ENCODE data around the gene KLHL40.

KLHL40 gene

DNA sequence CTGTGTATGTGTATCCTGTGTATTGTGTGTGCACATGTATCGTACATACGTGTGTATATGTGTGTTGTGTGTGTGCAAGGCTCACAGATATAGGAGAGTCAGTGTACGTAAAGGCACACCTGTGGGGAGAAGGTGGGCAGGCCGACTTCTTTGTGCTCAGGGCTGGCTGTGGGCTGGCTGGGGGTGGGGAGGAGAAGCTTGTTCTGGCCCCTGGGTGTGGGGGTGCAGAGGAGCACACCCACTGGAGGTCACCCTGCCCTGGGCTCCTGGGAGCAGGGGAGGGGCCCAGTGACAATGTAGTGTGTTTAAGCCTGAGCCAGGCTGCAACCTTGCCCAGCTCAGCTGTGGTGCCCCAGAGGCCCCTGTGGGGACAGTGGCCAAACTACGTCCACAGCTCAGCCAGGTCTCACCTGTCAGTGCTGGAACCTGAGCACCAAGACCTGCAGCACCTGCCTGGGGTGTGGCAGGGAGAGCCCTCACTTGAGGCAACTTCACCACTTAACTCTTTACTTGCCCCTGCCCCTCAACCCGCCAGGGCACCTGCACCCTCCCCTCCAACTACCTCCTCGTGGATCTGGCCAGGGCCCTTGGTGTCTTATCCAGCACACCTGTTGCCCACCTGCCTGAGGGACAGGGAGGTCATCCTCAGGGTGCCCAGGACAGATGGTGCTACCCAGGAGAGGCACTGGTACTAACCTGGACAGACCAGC, 19.9 kb downstream of the KLHL40 start:
- TF ChIP-seq ZNF274 (IDR thresholded peaks at IDR 0.05; ENCODE audit: low read depth, low read length), result no peak

DNA sequence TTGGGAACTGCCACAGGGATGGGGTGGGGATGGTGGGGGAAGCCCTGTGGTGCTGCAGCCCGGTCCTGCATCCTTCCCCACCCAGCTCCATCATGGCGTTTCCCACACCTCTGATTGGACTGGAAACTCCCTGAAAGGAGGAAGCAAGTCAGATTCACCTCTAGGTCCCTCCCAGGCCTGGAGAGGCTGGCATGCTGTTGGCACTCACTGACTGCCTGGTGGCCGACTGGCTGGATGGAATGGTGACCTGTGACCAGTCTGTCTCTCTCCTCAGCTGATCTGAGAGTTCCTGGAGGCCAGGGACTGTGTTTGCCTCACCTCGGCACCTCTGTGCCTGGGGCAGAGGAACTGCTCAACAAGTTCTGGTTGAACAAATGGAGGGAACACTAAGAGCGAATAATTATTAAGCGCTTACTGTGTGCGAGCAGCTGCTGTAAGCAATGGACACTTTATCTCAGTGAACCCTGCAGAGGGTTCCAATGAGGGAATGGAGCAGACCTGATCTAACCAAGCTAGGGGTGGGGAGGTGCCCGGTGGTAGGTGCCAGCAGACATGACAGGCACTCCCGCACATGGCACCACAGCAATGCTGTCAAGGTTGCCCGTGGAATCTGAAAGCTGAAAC, 20.7 kb downstream of the KLHL40 start:
- H3K4me3 ChIP-seq (ENCODE audit: low read length), result no peak overlapping the region
- TF ChIP-seq ZNF274 (IDR thresholded peaks at IDR 0.05; ENCODE audit: low read depth, low read length), result no peak

More for the DNA sequence above, 19.9 kb downstream of the KLHL40 start:
- H3K4me3 ChIP-seq (ENCODE audit: low read length), result no peak overlapping the region

DNA sequence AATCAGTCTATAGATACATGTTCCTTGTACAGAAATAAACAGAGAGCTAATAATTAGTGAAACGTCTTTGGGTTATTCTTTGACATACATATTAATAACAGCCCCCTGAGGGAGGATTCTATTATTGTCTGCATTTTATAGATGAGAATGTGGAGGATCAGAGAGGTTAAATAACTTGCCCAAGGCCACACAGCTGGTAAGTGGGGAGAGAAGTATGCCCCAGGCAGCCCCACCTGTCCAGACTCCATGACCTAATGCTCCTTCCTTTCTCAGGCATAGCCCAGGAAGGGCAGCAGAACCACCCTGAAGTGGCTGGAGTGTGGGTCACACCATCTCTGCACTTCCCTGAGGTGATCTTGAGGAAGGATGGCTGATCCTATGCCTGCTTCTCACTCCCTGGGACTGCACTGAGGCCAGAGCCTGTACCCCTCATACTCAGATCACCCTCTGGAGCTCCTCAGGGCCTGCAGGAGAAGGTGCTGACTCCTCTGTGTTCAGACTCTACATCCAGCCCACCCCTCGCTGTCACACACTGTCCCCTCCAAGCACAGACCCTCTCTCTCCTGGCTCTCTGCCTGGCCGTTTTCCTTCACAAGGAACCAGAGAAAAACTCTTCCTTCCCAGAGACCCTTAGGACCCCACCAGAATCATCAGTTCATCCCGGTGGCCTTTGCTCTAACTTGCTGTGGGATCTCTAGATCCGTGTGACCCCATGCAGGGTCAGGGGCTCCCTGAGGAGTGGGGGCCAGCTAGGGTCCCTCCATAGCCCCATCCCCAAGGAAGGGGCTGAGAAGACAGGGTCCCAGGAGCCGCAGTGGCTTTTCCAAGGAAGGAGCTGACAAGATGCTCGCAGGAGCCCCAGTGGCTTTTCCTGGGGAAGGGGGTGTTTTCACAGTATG, 21.6 kb downstream of the KLHL40 start:
- no peak overlapping the region for H3K4me3 ChIP-seq (ENCODE audit: low read length)
- TF ChIP-seq ZNF274 (IDR thresholded peaks at IDR 0.05; ENCODE audit: low read depth, low read length), result no peak

DNA sequence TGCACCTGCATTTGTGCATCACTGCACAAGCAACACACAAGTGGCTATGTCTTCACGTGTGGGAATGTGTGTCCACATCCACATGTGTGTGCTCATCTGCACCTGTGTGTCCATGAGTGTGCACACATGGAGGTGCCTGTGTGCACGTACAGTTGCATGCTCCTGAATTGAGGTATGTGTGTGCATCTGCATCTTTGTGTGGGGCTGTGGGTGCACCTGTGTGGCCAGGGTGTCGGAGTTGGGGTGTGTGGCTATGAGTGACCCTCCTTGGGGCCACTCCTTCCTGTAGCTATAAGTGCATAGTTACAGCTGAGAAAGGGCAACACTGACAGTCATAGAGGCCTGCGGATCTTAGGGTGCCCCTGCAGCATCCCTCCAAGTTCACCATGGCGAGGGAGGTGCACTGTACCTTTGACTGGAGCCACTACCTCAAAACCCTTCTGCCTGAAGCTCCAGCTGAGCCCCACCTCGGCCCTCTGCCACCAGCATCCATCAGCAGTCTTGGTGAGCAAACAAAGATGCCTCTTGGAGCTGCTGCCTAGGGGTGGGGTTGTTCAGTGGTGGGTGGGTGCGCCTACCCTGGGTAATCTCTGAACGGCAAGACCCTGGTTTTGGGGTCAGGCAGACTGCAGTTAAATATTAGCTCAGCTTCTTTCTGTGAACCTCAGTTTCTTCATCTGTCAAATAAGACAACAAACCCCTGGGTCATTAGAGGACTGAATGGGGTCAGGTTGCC, 22.5 kb downstream of the KLHL40 start:
- H3K4me3 ChIP-seq (ENCODE audit: low read length), result no peak overlapping the region
- TF ChIP-seq ZNF274 (IDR thresholded peaks at IDR 0.05; ENCODE audit: low read depth, low read length), result no peak

DNA sequence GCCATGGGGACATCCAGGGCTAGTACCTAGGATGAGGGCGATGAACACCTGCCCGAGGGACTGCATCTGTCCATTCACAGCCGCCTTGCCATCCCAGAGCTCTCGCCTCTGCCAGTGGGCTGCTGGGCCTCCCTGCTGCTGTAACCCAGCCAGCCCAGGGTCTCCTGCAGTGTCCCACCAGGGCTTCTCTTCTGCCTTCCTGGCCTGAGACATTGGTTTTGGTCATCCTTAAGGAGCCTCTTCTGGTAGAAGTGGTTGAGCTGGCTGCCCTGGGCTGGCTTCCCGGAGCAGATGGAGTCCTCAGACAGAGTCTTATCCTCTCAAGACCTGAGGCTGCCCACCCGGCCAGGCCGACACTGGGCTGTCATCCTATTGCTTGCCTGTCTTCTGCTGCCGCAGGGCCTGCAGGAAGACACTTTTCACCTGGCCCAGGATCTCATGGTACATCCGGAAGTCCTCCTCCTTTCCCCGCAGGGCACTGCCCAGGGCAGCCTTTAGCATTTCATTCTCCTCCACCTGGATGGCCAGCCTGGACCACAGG, 23.3 kb downstream of the KLHL40 start:
- TF ChIP-seq ZNF274 (IDR thresholded peaks at IDR 0.05; ENCODE audit: low read depth, low read length), result no peak
- H3K4me3 ChIP-seq (ENCODE audit: low read length), result no peak overlapping the region

DNA sequence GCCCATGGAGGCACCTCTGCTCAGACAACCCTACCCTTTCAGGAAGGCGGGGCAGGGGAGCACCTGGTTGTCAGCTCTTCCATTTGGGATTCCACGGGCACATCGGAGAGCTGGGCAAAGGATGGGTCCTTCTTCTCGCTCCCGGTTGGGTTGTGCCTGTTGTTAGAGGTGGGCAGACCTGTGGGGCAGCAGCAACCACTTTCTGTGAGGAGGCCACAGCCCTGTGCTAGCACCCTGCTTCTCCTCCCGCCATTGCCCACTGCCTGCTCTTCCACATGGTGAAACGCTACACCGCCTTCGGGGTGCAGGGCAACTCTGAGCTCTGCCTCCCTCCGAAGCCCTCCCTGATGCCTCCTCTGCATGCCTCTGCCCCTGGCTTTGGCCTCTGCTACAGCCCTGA, 24.3 kb downstream of the KLHL40 start:
- TF ChIP-seq ZNF274 (IDR thresholded peaks at IDR 0.05; ENCODE audit: low read depth, low read length), result no peak

DNA sequence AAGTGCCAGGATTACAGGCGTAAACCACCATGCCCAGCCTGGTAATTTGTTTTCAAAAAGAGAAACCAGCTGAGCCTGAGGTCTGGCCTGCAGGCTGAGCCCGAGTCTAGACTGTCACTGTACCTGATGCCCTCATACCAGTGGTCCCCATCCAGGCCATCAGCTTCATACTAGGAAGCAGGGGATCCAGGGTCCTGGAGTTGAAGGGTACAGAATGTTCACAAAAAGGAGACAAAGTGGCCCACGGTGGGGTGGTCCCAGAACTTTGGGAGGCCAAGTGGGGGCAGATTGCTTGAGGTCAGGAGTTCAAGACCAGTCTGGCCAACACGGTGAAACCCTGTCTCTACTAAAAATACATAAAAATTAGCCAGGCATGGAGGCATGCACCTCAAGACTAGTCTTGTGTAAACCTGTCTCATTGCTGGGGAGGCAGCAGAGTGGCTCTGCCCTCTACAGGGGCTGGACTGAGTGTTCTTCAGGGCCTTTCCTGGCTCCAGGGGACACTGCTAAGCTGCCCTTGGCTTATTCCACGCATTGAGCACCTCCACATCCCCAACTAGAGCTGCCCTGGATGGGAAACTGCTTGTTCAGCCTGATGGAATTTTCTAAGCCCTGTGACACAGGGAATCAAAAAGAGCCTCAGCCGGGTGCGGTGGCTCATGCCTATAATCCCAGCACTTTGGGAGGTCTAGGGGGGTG, 25.1 kb downstream of the KLHL40 start:
- no peak overlapping the region for H3K4me3 ChIP-seq (ENCODE audit: low read length)
- TF ChIP-seq ZNF274 (IDR thresholded peaks at IDR 0.05; ENCODE audit: low read depth, low read length), result no peak

More for the DNA sequence above, 24.3 kb downstream of the KLHL40 start:
- no peak overlapping the region for H3K4me3 ChIP-seq (ENCODE audit: low read length)

DNA sequence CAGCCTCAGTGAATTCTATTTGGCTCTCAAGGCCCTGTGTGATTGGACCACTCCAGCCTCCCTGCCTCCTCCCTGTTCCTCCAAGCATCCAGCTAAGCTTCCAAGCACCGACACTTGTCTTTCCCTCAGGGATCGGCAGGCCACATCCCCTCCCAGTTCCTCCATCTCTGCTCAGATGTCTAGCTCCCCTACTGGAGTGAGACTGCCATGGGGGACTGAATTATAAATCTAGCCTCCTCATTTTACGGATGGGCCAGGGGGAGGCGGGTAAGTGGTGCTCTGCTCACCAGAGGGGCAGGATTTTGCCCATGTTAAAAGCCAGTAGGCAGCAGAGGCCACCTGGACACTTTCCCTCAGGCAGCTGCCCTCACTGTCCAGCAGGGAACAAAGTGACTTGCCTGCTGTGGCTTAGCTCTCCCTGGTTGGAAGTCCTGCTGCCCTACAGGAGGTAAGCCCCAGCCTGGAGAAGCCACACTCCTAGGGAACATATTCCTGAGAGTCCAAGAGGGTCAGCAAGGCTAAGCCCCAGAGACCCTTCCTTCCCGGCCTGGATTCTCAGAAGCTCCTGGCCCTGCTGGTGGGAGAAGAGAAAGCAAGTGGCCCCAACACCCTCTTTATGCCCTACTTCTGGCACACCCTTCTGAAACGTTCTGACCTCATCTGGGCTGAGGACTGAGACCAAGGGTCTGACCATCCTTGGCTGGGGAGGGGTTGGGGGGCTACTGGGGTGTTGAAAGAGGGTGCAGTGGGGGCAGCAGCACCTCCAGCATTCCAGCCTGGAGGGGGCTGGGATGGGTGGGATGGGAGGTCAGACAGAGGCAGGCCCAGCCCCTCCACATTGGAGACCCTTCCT, 26.4 kb downstream of the KLHL40 start:
- H3K4me3 ChIP-seq (ENCODE audit: low read length), result no peak overlapping the region
- TF ChIP-seq ZNF274 (IDR thresholded peaks at IDR 0.05; ENCODE audit: low read depth, low read length), result no peak

DNA sequence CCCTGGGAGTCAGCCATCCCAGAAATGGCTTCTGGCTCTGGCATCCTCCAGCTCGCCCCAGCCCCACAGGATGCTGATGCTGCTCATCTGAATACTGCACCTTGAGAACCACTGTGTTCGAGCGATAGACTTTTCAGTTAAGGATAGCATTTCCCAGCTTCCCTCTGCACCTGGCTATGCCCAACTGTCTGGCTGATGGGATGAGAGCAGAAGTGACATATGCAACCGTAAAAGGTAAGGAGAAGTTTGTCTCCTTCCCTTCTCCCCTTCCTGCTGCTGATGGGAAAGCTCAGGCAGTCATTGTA, 27.0 kb downstream of the KLHL40 start:
- TF ChIP-seq ZNF274 (IDR thresholded peaks at IDR 0.05; ENCODE audit: low read depth, low read length), result no peak
- H3K4me3 ChIP-seq (ENCODE audit: low read length), result no peak overlapping the region

DNA sequence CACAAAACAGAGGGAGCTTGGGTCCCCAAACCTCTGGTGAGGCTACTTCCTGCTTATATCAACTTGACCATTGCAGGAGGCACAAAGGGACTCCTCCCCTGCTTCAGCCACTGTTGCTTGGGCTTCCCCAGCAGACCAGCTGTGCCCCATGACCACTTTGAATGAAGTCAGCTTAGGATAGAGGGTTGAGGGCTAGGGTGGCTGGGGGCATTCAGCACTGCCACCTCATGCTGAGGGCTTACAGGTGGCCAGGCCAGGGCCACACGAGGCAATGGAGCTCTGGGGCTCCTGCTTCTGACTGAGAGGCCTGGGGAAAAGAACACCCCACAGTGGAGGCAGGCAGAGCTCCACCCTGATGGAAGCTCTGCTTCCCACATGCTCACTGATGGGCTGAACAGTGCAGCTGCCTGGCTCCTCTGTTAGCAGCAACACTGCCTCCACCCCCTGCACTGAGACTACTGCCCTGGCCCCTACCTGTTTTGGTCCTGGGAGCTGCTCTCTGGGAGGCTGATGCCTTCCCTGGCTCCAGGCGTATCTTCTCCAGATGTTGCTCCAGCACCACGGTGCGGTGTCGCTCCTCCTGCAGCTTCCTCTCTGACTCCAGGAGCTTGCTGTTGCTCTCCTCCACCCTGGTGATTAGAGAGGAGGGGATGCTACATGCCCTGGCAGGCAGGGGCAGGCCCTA, 27.5 kb downstream of the KLHL40 start:
- no peak overlapping the region for H3K4me3 ChIP-seq (ENCODE audit: low read length)
- no peak for TF ChIP-seq ZNF274 (IDR thresholded peaks at IDR 0.05; ENCODE audit: low read depth, low read length)

DNA sequence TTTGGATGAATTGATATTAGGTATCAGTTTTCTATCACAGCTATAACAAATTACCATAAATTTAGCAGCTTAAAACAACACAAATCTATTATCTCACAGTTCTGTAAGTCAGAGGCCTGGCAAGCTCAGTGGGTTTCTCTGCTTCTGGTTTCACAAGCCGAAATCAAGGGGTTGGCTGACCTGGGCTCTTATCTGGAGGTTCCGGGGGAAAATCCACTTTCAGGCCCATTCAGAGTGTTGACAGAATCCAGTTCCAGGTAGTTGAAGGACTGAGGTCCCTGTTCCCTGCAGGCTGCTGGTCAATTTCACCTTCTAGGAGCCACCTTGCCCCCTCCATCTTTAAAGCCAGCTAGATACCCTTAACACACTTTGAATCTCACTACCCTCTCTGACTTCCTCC, 28.4 kb downstream of the KLHL40 start:
- no peak for TF ChIP-seq ZNF274 (IDR thresholded peaks at IDR 0.05; ENCODE audit: low read depth, low read length)
- H3K4me3 ChIP-seq (ENCODE audit: low read length), result no peak overlapping the region
